MCF 10A (cell line): ENCODE data around the gene RIMS3. TPM values are rescaled to one million over a fixed set of nuclear protein-coding genes. Genes with fewer than 3 reads are reported as not detected.

ENCODE experiments used
- BruUV-seq: library from RNA; stranded (reverse); fragments of 400-500 nt; replicated peaks from 2 replicates; lab custom pipeline; 2021; lab: Mats Ljungman, UMichigan
- CTCF ChIA-PET: fragments of 300-600 bp; sonication (Branson Sonifier 250); formaldehyde crosslinking; extraction: SDS; loops from one replicate; lab custom pipeline; 2021; ENCODE audit warnings: antibody characterized with exemption, inconsistent platforms; lab: Yijun Ruan, JAX
- POLR2A ChIA-PET: fragments of 300-600, 350-650 bp; sonication (Branson Sonifier 250); formaldehyde crosslinking; extraction: SDS; loops from one replicate; lab custom pipeline; 2020; ENCODE audit warnings: antibody characterized with exemption, inconsistent platforms; lab: Yijun Ruan, JAX
- DNase-seq: peaks from one replicate; pipeline ENCODE4 v3.0.0-alpha.2; 2018; ENCODE audit not compliant: unreplicated experiment
- H3K27ac Mint-ChIP-seq: one replicate; pipeline ENCODE4 v1.8.0; 2022; ENCODE audit warnings: mild to moderate bottlenecking, low read depth, mixed read lengths; ENCODE audit not compliant: unreplicated experiment
- H3K27me3 Mint-ChIP-seq: one replicate; pipeline ENCODE4 v1.8.0; 2022; ENCODE audit warnings: mixed read lengths; ENCODE audit not compliant: insufficient read depth, unreplicated experiment
- H3K36me3 Mint-ChIP-seq: one replicate; pipeline ENCODE4 v1.8.0; 2022; ENCODE audit warnings: mild to moderate bottlenecking, moderate library complexity, mixed read lengths; ENCODE audit not compliant: insufficient read depth, unreplicated experiment
- H3K4me1 Mint-ChIP-seq: one replicate; pipeline ENCODE4 v1.8.0; 2022; ENCODE audit warnings: mixed read lengths; ENCODE audit not compliant: insufficient read depth, unreplicated experiment
- H3K4me3 Mint-ChIP-seq: one replicate; pipeline ENCODE4 v1.8.0; 2022; ENCODE audit warnings: mild to moderate bottlenecking, moderate library complexity, mixed read lengths; ENCODE audit not compliant: unreplicated experiment
- H3K9me3 Mint-ChIP-seq: one replicate; pipeline ENCODE4 v1.8.0; 2022; ENCODE audit warnings: mixed read lengths; ENCODE audit not compliant: unreplicated experiment
- CTCF ChIP-seq: fragments of 200-600 bp; IDR thresholded peaks from one replicate; pipeline ENCODE4 v1.8.0; 2022; ENCODE audit warnings: antibody characterized with exemption, mild to moderate bottlenecking; ENCODE audit not compliant: unreplicated experiment
- intact Hi-C: fragments of 100-400 bp; cut with micrococcal nuclease; formaldehyde crosslinking; loops from 2 replicates; pipeline ENCODE4 v1.14.1; 2022
- total RNA-seq: library from RNA; stranded (reverse); gene quantifications from 2 replicates; pipeline ENCODE4 v1.2.3, GENCODE V29; 2022

RIMS3 gene
- total RNA-seq, 1 experiment from 2014 or later, result 0.58 TPM

- Mint-ChIP-seq H3K36me3 (peaks cover 6% of the 10 kb centered on the region), H3K4me1 (peaks cover 6% of the 10 kb centered on the region), H3K4me3 (no peak overlapping the region), H3K27ac (no peak overlapping the region), H3K9me3 (no peaks in the 10 kb centered on the region), H3K27me3 (no peaks in the 10 kb centered on the region)
- intact Hi-C loops, result no loop called here
- POLR2A ChIA-PET, result no interaction called here
- CTCF ChIA-PET, result interaction anchor here (0.7 kb wide), 1 partner anchor 308 kb away, joined by 3 read pairs; no protein-coding TSS in a partner anchor
- TF ChIP-seq CTCF, result no peak
- DNase-seq, result no peak
- no TSS peak for BruUV-seq
Observed at GRCh38 chr1:40645118-40645680, 20.3 kb downstream of the RIMS3 start.

DNA sequence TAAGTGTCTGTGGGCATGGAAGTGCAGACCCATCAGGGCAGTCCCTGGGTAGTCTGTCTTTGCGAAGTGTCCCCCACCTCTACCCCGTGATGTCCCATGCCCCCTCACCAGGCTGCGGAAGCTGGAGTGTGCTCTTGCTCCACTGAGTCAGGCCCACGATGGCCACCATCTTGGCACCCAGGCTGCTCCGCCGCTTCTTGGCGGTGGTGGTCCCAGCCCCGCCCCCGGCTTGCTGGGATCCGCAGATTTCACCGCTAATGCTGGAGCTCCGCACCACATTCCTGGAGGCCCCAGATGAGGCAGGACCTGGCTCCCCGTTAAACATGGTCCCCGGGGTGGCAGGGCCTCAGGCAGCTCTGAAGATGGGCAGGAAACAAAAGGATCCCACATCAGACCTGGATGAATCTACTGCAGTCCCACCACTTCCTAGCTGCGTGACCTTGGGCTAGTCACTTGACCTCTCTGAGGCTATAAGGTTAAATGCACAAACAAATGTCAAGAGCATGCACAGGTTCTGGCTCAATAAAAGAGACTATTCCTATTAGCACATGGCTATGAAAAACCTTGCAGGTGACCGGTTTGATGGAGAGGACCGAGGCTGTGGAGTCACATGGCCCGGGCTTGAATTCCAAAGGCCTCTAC lies 23.8 kb downstream of the RIMS3 start:
- H3K27ac Mint-ChIP-seq, result no peak overlapping the region
- DNase-seq, result no peak
- ChIA-PET POLR2A (interaction anchor here (0.8 kb wide), 1 partner anchor 20 kb away, joined by 3 read pairs; no protein-coding TSS in a partner anchor), CTCF (interaction anchor here (0.6 to 1.0 kb wide), 2 partner anchors 15 to 18 kb away, joined by 3 read pairs; no protein-coding TSS in a partner anchor)
- peaks cover 6% of the 10 kb centered on the region for H3K4me1 Mint-ChIP-seq
- intact Hi-C loops, result no loop called here
- H3K9me3 Mint-ChIP-seq, result no peaks in the 10 kb centered on the region
- H3K36me3 Mint-ChIP-seq, result peaks cover 5% of the 10 kb centered on the region
- no peaks in the 10 kb centered on the region for H3K27me3 Mint-ChIP-seq
- no peak for TF ChIP-seq CTCF
- H3K4me3 Mint-ChIP-seq, result no peak overlapping the region
- BruUV-seq, result no TSS peak

DNA sequence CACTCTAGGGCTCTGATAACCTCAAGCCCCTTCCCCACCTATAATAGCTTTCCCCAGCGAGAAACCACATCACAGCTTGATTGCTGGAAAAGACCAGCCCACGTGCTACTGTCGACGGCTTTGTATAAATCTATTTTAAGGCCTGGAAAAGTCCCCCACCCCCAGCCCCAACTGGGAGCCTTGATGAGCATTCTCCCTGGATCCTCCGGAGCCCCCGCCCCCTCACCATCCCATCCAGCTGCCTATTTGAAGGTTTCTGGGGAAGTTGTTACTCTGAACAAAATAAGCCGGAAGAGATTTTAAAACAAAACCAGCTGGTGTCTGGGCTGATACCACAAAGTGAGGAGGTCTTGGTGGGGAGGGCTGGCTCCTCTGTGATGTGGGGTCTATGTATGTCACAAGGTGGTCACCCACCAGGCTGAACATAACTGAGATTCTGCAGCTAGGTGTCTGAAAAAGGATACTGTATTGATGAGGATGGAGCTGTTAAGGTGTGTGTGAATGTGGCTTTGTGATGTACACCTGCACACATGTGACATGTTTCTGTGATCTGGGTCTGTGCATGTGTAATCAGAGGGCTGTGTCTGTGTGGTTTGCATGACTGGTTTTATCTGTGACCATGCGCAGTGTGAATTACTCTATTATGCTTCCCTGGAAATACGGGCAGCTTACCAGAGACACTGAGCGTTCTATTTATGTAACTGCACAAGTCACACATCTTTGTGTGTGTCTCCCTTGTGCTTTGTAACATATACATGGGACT lies 25.0 kb downstream of the RIMS3 start:
- no peaks in the 10 kb centered on the region for H3K9me3 Mint-ChIP-seq
- ChIA-PET CTCF (interaction anchor here (0.6 to 1.8 kb wide), 3 partner anchors 15 to 1360 kb away, joined by 3 to 5 read pairs (median 5); no protein-coding TSS in a partner anchor), POLR2A (interaction anchor here (0.6 to 1.0 kb wide), 2 partner anchors 9 to 266 kb away, joined by 3 read pairs; no protein-coding TSS in a partner anchor)

More for the DNA sequence above, 25.0 kb downstream of the RIMS3 start:
- no peak for TF ChIP-seq CTCF
- Mint-ChIP-seq H3K4me1 (no peaks in the 10 kb centered on the region), H3K27me3 (no peaks in the 10 kb centered on the region), H3K27ac (no peak overlapping the region), H3K4me3 (no peak overlapping the region), H3K36me3 (no peaks in the 10 kb centered on the region)
- intact Hi-C loops, result no loop called here
- BruUV-seq, result no TSS peak
- no peak for DNase-seq
